OCI-LY7 (cell line): ENCODE measurements around the gene PIGM.

ENCODE experiments used
- CTCF ChIP-seq: fragments of 200-600 bp; sonication (generic); conservative IDR thresholded peaks from 2 replicates; pipeline ENCODE4 v1.5.1; 2014; ENCODE audit warnings: mild to moderate bottlenecking, antibody characterized with exemption, low read length, moderate library complexity, mixed read lengths
- EZH2phosphoT487 ChIP-seq: fragments of 200-600 bp; sonication (generic); IDR thresholded peaks from 2 replicates; pipeline ENCODE4 v1.6.1; 2018; ENCODE audit warnings: low read depth, borderline replicate concordance, mild to moderate bottlenecking, mixed run types, antibody characterized with exemption, low read length, moderate library complexity, mixed read lengths

GRCh38 chr1:160070243-160071163 is 38.7 kb upstream of the PIGM start:
- TF ChIP-seq CTCF (no peak), EZH2phosphoT487 (no peak)
